ENCODE data around the gene MRPL24.

The MRPL24 gene

DNA sequence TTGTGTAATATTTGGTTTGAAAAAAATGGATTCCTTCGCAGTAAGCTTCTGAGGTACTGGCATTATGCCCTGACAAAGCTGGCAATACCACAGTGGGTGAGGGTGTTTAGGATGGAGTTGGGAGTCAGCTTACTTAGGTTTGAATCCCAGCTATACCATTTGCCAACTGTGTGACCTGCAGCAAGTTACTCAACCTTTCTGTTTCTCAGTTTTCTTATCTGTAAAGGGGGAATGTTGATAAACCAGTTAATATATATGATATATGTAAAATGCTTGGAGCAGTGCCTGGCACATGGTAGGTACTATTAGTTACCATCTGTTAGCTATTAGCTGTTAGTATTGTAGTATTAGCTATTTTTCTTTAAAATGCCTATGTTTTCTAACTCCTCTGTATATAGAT, 15.5 kb upstream of the MRPL24 start:
- H3K27me3 Mint-ChIP-seq (ENCODE audit: low read depth, poor library complexity), result no peaks in the 10 kb centered on the region
- peaks cover 25% of the 10 kb centered on the region for H3K4me1 Mint-ChIP-seq
- TF ChIP-seq, protein P1, sequence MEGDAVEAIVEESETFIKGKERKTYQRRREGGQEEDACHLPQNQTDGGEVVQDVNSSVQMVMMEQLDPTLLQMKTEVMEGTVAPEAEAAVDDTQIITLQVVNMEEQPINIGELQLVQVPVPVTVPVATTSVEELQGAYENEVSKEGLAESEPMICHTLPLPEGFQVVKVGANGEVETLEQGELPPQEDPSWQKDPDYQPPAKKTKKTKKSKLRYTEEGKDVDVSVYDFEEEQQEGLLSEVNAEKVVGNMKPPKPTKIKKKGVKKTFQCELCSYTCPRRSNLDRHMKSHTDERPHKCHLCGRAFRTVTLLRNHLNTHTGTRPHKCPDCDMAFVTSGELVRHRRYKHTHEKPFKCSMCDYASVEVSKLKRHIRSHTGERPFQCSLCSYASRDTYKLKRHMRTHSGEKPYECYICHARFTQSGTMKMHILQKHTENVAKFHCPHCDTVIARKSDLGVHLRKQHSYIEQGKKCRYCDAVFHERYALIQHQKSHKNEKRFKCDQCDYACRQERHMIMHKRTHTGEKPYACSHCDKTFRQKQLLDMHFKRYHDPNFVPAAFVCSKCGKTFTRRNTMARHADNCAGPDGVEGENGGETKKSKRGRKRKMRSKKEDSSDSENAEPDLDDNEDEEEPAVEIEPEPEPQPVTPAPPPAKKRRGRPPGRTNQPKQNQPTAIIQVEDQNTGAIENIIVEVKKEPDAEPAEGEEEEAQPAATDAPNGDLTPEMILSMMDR (IDR thresholded peaks at IDR 0.05), result no peak
- no peaks in the 10 kb centered on the region for H3K9me3 Mint-ChIP-seq
- H3K27ac Mint-ChIP-seq, result no peak overlapping the region
- no peak for DNase-seq
- no peak overlapping the region for H3K4me3 Mint-ChIP-seq
- no peaks in the 10 kb centered on the region for H3K36me3 Mint-ChIP-seq (ENCODE audit: low read depth)

DNA sequence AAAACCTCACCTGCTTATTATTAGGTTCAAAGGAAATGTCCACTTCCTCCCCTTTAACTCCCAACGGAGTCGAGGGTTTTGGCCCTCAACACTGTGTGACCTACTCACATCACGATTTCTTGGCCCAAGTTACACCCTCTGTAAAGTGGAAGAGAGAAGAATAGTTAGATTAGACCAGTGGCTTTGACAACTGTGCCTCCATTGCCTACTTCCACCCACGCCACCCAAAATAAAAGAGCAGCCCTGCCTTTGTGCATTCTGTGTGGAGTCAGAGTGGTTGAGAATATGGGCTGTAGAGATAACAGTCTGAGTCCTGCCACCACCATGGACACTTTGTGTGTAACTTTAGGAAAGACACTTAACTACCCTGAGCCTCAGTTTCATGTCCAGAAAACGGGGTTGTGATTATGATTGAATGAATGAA, 14.7 kb upstream of the MRPL24 start:
- Mint-ChIP-seq H3K27ac (peak overlapping the region; percentile 48), H3K4me1 (peaks cover 27% of the 10 kb centered on the region), H3K36me3 (ENCODE audit: low read depth) (no peaks in the 10 kb centered on the region), H3K4me3 (no peak overlapping the region), H3K9me3 (no peaks in the 10 kb centered on the region), H3K27me3 (ENCODE audit: low read depth, poor library complexity) (no peaks in the 10 kb centered on the region)
- TF ChIP-seq, protein P1 (IDR thresholded peaks at IDR 0.05), result no peak
- no peak for DNase-seq

DNA sequence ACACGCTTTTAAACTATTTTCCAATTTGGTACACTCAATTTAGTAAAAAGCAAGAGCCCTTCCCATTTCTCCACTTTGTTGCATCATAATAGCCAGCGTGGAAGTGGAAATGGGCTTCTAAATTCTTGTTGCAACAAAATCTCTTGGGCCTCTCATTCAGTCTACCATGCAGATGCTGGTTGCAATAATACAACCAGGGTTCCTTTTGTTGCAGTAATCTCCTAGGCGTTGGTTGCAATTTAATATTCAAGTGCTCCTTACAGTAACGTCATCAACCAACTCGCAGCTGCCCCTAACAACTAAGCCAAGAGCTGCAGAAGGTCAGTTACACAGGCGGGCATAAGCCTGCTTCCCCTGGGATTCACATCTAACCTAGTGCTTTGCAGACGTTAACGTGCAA, 13.3 kb upstream of the MRPL24 start:
- H3K27me3 Mint-ChIP-seq (ENCODE audit: low read depth, poor library complexity), result no peaks in the 10 kb centered on the region
- no peak for DNase-seq
- H3K27ac Mint-ChIP-seq, result no peak overlapping the region
- H3K9me3 Mint-ChIP-seq, result no peaks in the 10 kb centered on the region
- H3K36me3 Mint-ChIP-seq (ENCODE audit: low read depth), result no peaks in the 10 kb centered on the region
- H3K4me1 Mint-ChIP-seq, result peaks cover 29% of the 10 kb centered on the region
- TF ChIP-seq, protein P1 (IDR thresholded peaks at IDR 0.05), result no peak
- H3K4me3 Mint-ChIP-seq, result peak overlapping the region; percentile 49

DNA sequence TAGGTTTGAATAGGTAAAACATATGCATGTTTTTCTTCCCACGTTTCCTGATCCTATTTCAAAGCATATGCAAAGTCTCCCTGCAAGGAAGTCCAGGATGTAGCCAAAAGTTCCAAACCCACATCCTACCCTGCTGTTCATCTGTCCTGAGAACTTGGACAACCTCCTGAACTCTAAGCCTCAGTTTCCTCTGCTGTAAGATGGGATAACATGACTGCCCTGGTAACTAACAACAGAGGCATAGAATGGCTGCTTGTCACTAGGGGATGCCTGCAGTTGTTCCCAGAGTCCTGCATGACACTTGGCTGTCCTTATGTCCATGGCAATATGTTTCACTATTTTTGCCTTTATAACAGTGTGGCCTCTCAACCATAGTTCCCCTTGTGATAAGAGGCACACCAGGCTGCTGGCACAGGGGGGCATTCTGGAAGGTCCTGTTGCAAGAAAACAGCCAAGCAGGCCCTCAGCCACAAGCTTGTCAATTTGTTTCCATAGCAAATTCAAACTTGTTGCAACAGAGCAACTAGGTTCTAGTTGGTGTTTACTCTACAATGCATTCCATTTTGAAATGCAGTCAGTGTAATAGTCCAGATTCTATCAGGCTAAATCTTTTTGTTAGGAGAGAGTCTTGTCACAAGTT, 12.1 kb upstream of the MRPL24 start:
- H3K4me1 Mint-ChIP-seq, result peaks cover 35% of the 10 kb centered on the region
- no peak for DNase-seq
- no peaks in the 10 kb centered on the region for H3K9me3 Mint-ChIP-seq

DNA sequence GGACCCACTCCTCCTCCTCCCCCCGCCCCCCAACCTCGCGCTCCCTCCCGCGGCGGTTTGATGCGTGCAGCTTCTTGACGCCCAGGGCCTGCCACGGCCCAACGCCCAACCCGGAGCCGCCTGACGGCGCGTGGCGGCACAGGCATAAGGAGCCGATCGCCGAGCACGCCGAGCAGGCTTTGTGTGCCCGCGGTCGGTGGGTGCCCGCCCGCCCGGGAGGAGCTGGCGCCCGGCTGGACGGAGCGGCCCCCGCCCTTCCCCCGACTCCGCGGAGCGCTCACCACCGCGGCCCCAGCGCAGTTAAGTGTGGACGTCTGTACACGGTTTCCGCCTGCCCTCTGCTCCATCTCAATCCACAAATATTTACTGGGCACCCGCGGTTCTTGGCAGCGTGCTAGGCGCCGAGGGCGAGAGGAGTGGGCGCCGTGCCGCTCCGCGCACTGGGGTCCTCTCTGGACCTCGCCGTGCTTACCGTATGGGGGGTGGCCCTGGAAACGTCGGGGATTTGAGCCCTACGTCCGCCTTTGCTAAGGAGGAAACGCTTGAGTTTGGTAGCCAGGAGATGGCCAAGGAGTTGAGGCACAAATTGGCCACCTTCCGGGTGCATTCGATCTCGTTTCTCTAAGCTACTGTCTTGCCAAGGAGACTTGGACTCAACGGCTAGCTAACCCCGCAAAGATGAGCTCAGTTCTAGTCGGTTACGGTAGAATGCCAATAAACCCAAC, 11.0 kb upstream of the MRPL24 start:
- Mint-ChIP-seq H3K4me1 (peaks cover 44% of the 10 kb centered on the region), H3K36me3 (ENCODE audit: low read depth) (no peaks in the 10 kb centered on the region), H3K27ac (peak overlapping the region; percentile 95), H3K27me3 (ENCODE audit: low read depth, poor library complexity) (no peaks in the 10 kb centered on the region), H3K9me3 (no peaks in the 10 kb centered on the region), H3K4me3 (peak overlapping the region; percentile 94)
- DNase-seq, result peak; percentile 95
- TF ChIP-seq, protein P1 (IDR thresholded peaks at IDR 0.05), result no peak

More for the DNA sequence above, 12.1 kb upstream of the MRPL24 start:
- no peaks in the 10 kb centered on the region for H3K27me3 Mint-ChIP-seq (ENCODE audit: low read depth, poor library complexity)
- H3K4me3 Mint-ChIP-seq, result peak overlapping the region; percentile 94
- TF ChIP-seq, protein P1 (IDR thresholded peaks at IDR 0.05), result no peak
- H3K36me3 Mint-ChIP-seq (ENCODE audit: low read depth), result no peaks in the 10 kb centered on the region
- peak overlapping the region; percentile 23 for H3K27ac Mint-ChIP-seq

DNA sequence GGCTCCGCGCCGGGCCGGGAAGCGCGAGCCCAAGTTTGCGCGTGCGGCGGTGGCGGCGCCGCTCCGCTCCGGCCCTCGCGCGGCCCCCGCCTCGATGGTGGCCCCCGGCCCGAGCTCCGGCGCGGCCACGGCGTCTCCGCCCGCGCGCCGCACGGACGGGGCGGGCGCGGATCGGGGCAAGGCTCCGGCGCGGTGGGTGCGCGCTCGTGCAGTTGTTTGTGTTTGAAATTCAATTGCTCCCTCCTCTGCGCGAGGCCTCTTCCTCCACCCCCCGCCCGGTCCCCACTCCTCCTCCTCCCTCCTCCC, 10.5 kb upstream of the MRPL24 start, which contains the start of gene HDGF:
TSS of gene HDGF (minus strand) at position 225 of the 306 bp plus-strand sequence. CDS start 246 bp downstream, outside the sequence.
- H3K4me1 Mint-ChIP-seq, result peaks cover 49% of the 10 kb centered on the region
- TF ChIP-seq, protein P1 (IDR thresholded peaks at IDR 0.05), result no peak
- DNase-seq, result no peak
- H3K27ac Mint-ChIP-seq, result peak within 1 kb of the TSS; percentile 98
- H3K36me3 Mint-ChIP-seq (ENCODE audit: low read depth), result no peaks in the 10 kb centered on the region
- H3K9me3 Mint-ChIP-seq, result no peaks in the 10 kb centered on the region
- no peaks in the 10 kb centered on the region for H3K27me3 Mint-ChIP-seq (ENCODE audit: low read depth, poor library complexity)
- peak within 1 kb of the TSS; percentile 96 for H3K4me3 Mint-ChIP-seq

All from nephron progenitor cell (in vitro differentiated cells).